Breast epithelium (tissue), 3 donors: ENCODE results near the gene KCNE3.

ENCODE experiments used
- CTCF ChIP-seq, 3 donors: fragments of 450-650 bp; IDR thresholded peaks; one replicate each; pipeline ENCODE4 v1.5.1; 2016 to 2017; ENCODE audit warnings: antibody characterized with exemption in 3 of 3, mild to moderate bottlenecking in 3 of 3, moderate library complexity in 3 of 3
- POLR2AphosphoS5 ChIP-seq, 3 donors: sonication (generic); formaldehyde crosslinking; IDR thresholded peaks; one replicate each; pipeline ENCODE4 v1.6.1; 2017; ENCODE audit warnings: antibody characterized with exemption in 3 of 3

DNA sequence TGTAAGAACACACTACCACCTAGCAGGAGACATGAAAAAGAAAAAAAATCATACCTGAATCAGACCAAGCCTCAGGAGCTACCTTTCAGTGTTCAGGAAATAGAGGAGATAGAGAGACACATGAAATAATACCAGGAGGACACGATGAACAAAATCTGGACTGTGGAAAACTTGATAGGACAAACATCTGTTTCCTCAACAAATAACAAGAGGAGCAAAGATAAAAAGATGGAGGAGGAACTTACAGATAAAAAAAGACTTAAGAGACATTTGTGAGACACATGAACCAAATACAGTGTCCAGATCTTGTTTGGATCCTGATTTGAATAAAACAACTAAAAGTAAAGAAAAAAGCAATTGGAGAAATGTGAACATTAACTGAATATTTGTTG is 12.4 kb upstream of the KCNE3 start:
- no peak for TF ChIP-seq CTCF (IDR thresholded peaks at IDR 0.05)
- no peak for TF ChIP-seq POLR2AphosphoS5 (IDR thresholded peaks at IDR 0.05)
